GM23338 (cell line): ENCODE data around the gene POMP. TPM values are rescaled to one million over a fixed set of nuclear protein-coding genes. Genes with fewer than 3 reads are reported as not detected.

Experiments
- ATAC-seq: fragments of 200-7000 bp; cut with Tn5 transposase; 3 replicates; pipeline ENCODE4 v1.9.1; 2020
- DNase-seq: peaks from one replicate; pipeline ENCODE4 v3.0.0-alpha.2; 2015; ENCODE audit warnings: low spot score
- H2AFZ ChIP-seq: fragments of 200-600 bp; sonication (generic); 2 replicates; pipeline ENCODE4 v1.8.0; 2016; ENCODE audit warnings: antibody characterized with exemption, mild to moderate bottlenecking, moderate library complexity
- H3F3A ChIP-seq: fragments of 200-600 bp; sonication (generic); replicated peaks from 2 replicates; pipeline ENCODE4 v1.8.0; 2017; ENCODE audit warnings: antibody characterized with exemption, mixed run types, low read depth
- H3K27ac ChIP-seq: fragments of 200-600 bp; sonication (generic); 2 replicates; pipeline ENCODE4 v1.6.1; 2016; ENCODE audit warnings: low read depth
- H3K27me3 ChIP-seq: fragments of 200-600 bp; sonication (generic); 2 replicates; pipeline ENCODE4 v1.8.0; 2016; ENCODE audit warnings: mild to moderate bottlenecking, mixed run types, moderate library complexity; ENCODE audit not compliant: insufficient read depth
- H3K36me3 ChIP-seq: fragments of 200-600 bp; sonication (generic); 2 replicates; pipeline ENCODE4 v1.8.0; 2016; ENCODE audit warnings: mild to moderate bottlenecking; ENCODE audit not compliant: insufficient read depth
- H3K4me1 ChIP-seq: fragments of 200-600 bp; sonication (generic); 2 replicates; pipeline ENCODE4 v1.8.0; 2016; ENCODE audit warnings: mild to moderate bottlenecking, moderate library complexity; ENCODE audit not compliant: insufficient read depth
- H3K4me2 ChIP-seq: fragments of 200-600 bp; sonication (generic); 2 replicates; pipeline ENCODE4 v1.7.1; 2017; ENCODE audit warnings: mixed run types
- H3K4me3 ChIP-seq: fragments of 200-600 bp; sonication (generic); 2 replicates; pipeline ENCODE4 v1.6.1; 2016; ENCODE audit warnings: mixed run types
- H3K79me2 ChIP-seq: fragments of 200-600 bp; sonication (generic); replicated peaks from 2 replicates; pipeline ENCODE4 v1.8.0; 2017; ENCODE audit warnings: mild to moderate bottlenecking; ENCODE audit not compliant: insufficient read depth
- H3K9me2 ChIP-seq: fragments of 200-600 bp; sonication (generic); 2 replicates; pipeline ENCODE4 v1.8.0; 2017; ENCODE audit not compliant: insufficient read depth
- H4K20me1 ChIP-seq: fragments of 200-600 bp; sonication (generic); replicated peaks from 2 replicates; pipeline ENCODE4 v1.8.0; 2017; ENCODE audit warnings: mild to moderate bottlenecking; ENCODE audit not compliant: insufficient read depth
- H3K27ac Mint-ChIP-seq: 2 replicates; pipeline ENCODE4 v1.8.0; 2020; ENCODE audit warnings: inconsistent platforms, mild to moderate bottlenecking, moderate library complexity, mixed read lengths
- H3K27me3 Mint-ChIP-seq: 3 replicates; pipeline ENCODE4 v1.8.0; 2022; ENCODE audit warnings: low read depth, mild to moderate bottlenecking, moderate library complexity, mixed read lengths, inconsistent platforms; ENCODE audit not compliant: insufficient read depth, poor library complexity
- H3K36me3 Mint-ChIP-seq: 3 replicates; pipeline ENCODE4 v1.8.0; 2021; ENCODE audit warnings: low read depth, mild to moderate bottlenecking, inconsistent platforms, moderate library complexity, mixed read lengths
- H3K4me1 Mint-ChIP-seq: 3 replicates; pipeline ENCODE4 v1.8.0; 2020; ENCODE audit warnings: mild to moderate bottlenecking, inconsistent platforms, mixed read lengths
- H3K4me3 Mint-ChIP-seq: 3 replicates; pipeline ENCODE4 v1.8.0; 2021; ENCODE audit warnings: moderate library complexity, mild to moderate bottlenecking, inconsistent platforms, mixed read lengths
- H3K9me3 Mint-ChIP-seq: 3 replicates; pipeline ENCODE4 v1.8.0; 2020; ENCODE audit warnings: moderate library complexity, mild to moderate bottlenecking, inconsistent platforms, mixed read lengths
- CREB1 ChIP-seq: fragments of 250-450 bp; sonication (Bioruptor Pico); IDR thresholded peaks from 2 replicates; pipeline ENCODE4 v1.5.0; 2020; ENCODE audit warnings: low read depth, mild to moderate bottlenecking, moderate library complexity
- EZH2 ChIP-seq: fragments of 200-600 bp; sonication (generic); IDR thresholded peaks from one replicate; pipeline ENCODE4 v1.8.0; 2017; ENCODE audit warnings: antibody characterized with exemption, mild to moderate bottlenecking, low read depth; ENCODE audit not compliant: unreplicated experiment
- EZH2phosphoT487 ChIP-seq: fragments of 200-600 bp; sonication (generic); IDR thresholded peaks from one replicate; pipeline ENCODE4 v1.8.1; 2018; ENCODE audit warnings: antibody characterized with exemption; ENCODE audit not compliant: unreplicated experiment
- JUNB ChIP-seq: IDR thresholded peaks from one replicate; pipeline ENCODE4 v1.6.1; 2016; ENCODE audit warnings: antibody characterized with exemption; ENCODE audit not compliant: unreplicated experiment
- POLR2AphosphoS5 ChIP-seq: IDR thresholded peaks from 2 replicates; pipeline ENCODE4 v1.6.1; 2016; ENCODE audit warnings: antibody characterized with exemption, low read depth
- ZNF114 ChIP-seq: fragments of 250-450 bp; sonication (Bioruptor Pico); IDR thresholded peaks from 2 replicates; pipeline ENCODE4 v1.5.0; 2020; ENCODE audit warnings: mild to moderate bottlenecking, moderate library complexity
- polyA plus RNA-seq: library from polyadenylated mRNA; unstranded; fragments of >200 nt; fragmentation: Nextera tagmentation; extraction: Ambion mirVana; gene quantifications from 2 replicates; pipeline ENCODE4 v1.2.1, GENCODE V29; 2016
- total RNA-seq: library from RNA; depleted of rRNA; stranded (reverse); fragments of >200 nt; shearing (Covaris generic); gene quantifications from 2 replicates; pipeline ENCODE4 v1.2.3, GENCODE V29; 2014
- TF ChIP-seq, protein P1 (sequence below): IDR thresholded peaks from one replicate; pipeline ENCODE4 v1.6.1; 2018; ENCODE audit warnings: antibody characterized with exemption; ENCODE audit not compliant: unreplicated experiment
- TF ChIP-seq, protein P2 (sequence below), 2 experiments: fragments of 200-600 bp in 1 of 2; sonication (generic) in 1 of 2; conservative IDR thresholded peaks; 2 replicates each; pipeline versions ENCODE4 v1.5.1 to v1.6.1; 2016 to 2017; ENCODE audit warnings: antibody characterized with exemption in 2 of 2, low read depth in 2 of 2, mild to moderate bottlenecking in 2 of 2, moderate library complexity in 1 of 2
- TF ChIP-seq, protein P3 (sequence below): fragments of 250-450 bp; sonication (Bioruptor Pico); IDR thresholded peaks from 2 replicates; pipeline ENCODE4 v1.5.0; 2020; ENCODE audit warnings: mild to moderate bottlenecking, moderate library complexity

The POMP gene
- total and polyA plus RNA-seq, 2 experiments from 2014 or later, result 95.9 to 446 TPM

DNA sequence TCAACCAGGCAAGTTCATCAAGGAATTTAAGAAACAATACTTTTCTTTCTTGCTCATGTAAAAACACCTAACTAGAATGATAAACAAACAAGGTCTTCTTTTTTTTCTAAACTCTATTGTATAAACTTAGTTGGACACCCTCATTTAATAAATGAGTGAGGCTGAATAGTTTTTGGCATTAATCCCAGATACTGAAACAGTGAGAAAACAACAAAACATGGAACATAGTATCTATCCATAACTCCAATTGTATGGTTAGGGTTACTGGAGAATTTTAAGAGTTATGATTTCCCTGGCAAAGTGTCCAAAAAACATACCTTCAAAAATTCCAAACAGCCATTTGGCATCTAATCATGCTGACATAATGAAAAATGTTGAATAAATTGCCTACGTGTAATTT is 5.8 kb upstream of the POMP start:
- ATAC-seq, result no peak
- Histone ChIP-seq H3K27ac (no peak overlapping the region), H3K9me2 (no peaks in the 10 kb centered on the region), H4K20me1 (0 out of 2 replicates have a peak, but pooled peaks cover 3% of the 10 kb centered on the region), H3K36me3 (no peaks in the 10 kb centered on the region), H3K27me3 (no peaks in the 10 kb centered on the region), H3F3A (no peaks in the 10 kb centered on the region), H3K4me1 (peaks cover 10% of the 10 kb centered on the region), H3K79me2 (peaks cover 33% of the 10 kb centered on the region), H3K4me2 (no peak overlapping the region), H2AFZ (no peak overlapping the region), H3K4me3 (no peak overlapping the region)
- Mint-ChIP-seq H3K4me3 (no peak overlapping the region), H3K9me3 (no peaks in the 10 kb centered on the region), H3K4me1 (peaks cover 26% of the 10 kb centered on the region), H3K27ac (no peak overlapping the region), H3K36me3 (no peaks in the 10 kb centered on the region; the same call in 2 of the 3 replicates), H3K27me3 (peaks cover 4% of the 10 kb centered on the region)
- no peak for DNase-seq
- TF ChIP-seq JUNB (no peak), POLR2AphosphoS5 (no peak), EZH2phosphoT487 (no peak)

DNA sequence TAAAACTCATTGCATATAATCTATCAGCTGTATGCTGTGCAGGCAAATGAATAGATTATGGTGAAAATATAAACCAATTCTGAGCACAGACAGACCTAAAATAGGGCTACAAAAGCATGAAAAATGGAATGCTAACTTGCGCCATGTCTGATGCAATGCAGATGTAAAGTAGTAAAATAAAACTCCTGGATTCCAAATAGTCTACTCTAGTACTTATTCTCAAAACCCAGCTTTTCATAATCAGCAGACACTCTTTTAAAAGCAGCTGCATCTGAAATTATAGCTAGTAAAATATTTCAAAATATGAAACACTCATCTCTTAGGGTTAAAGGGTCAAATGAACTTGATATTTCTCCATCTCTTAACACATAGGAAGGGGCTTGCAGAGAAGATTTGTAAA is 4.7 kb upstream of the POMP start:
- Mint-ChIP-seq H3K36me3 (no peaks in the 10 kb centered on the region; the same call in 2 of the 3 replicates), H3K4me1 (peaks cover 27% of the 10 kb centered on the region), H3K27me3 (peaks cover 4% of the 10 kb centered on the region), H3K27ac (no peak overlapping the region), H3K4me3 (no peak overlapping the region), H3K9me3 (no peaks in the 10 kb centered on the region)
- Histone ChIP-seq H3F3A (no peaks in the 10 kb centered on the region), H2AFZ (no peak overlapping the region), H3K27ac (no peak overlapping the region), H3K36me3 (no peaks in the 10 kb centered on the region), H3K4me2 (no peak overlapping the region), H3K27me3 (no peaks in the 10 kb centered on the region), H3K9me2 (no peaks in the 10 kb centered on the region), H3K4me3 (no peak overlapping the region), H3K79me2 (peaks cover 44% of the 10 kb centered on the region), H3K4me1 (peaks cover 10% of the 10 kb centered on the region), H4K20me1 (0 out of 2 replicates have a peak, but pooled peaks cover 3% of the 10 kb centered on the region)
- DNase-seq (no peak), ATAC-seq (no peak)
- TF ChIP-seq POLR2AphosphoS5, result no peak
- no peak for TF ChIP-seq CREB1 (CRISPR knock-in tag)
- no peak for TF ChIP-seq EZH2phosphoT487
- TF ChIP-seq, protein P1, sequence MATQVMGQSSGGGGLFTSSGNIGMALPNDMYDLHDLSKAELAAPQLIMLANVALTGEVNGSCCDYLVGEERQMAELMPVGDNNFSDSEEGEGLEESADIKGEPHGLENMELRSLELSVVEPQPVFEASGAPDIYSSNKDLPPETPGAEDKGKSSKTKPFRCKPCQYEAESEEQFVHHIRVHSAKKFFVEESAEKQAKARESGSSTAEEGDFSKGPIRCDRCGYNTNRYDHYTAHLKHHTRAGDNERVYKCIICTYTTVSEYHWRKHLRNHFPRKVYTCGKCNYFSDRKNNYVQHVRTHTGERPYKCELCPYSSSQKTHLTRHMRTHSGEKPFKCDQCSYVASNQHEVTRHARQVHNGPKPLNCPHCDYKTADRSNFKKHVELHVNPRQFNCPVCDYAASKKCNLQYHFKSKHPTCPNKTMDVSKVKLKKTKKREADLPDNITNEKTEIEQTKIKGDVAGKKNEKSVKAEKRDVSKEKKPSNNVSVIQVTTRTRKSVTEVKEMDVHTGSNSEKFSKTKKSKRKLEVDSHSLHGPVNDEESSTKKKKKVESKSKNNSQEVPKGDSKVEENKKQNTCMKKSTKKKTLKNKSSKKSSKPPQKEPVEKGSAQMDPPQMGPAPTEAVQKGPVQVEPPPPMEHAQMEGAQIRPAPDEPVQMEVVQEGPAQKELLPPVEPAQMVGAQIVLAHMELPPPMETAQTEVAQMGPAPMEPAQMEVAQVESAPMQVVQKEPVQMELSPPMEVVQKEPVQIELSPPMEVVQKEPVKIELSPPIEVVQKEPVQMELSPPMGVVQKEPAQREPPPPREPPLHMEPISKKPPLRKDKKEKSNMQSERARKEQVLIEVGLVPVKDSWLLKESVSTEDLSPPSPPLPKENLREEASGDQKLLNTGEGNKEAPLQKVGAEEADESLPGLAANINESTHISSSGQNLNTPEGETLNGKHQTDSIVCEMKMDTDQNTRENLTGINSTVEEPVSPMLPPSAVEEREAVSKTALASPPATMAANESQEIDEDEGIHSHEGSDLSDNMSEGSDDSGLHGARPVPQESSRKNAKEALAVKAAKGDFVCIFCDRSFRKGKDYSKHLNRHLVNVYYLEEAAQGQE, result no peak
- TF ChIP-seq, protein P2, sequence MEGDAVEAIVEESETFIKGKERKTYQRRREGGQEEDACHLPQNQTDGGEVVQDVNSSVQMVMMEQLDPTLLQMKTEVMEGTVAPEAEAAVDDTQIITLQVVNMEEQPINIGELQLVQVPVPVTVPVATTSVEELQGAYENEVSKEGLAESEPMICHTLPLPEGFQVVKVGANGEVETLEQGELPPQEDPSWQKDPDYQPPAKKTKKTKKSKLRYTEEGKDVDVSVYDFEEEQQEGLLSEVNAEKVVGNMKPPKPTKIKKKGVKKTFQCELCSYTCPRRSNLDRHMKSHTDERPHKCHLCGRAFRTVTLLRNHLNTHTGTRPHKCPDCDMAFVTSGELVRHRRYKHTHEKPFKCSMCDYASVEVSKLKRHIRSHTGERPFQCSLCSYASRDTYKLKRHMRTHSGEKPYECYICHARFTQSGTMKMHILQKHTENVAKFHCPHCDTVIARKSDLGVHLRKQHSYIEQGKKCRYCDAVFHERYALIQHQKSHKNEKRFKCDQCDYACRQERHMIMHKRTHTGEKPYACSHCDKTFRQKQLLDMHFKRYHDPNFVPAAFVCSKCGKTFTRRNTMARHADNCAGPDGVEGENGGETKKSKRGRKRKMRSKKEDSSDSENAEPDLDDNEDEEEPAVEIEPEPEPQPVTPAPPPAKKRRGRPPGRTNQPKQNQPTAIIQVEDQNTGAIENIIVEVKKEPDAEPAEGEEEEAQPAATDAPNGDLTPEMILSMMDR (conservative IDR thresholded peaks at IDR 0.05; ENCODE audit: low read depth in 2 of 2), result no peak
- no peak for TF ChIP-seq JUNB
- no peak for TF ChIP-seq ZNF114 (CRISPR knock-in tag)
- TF ChIP-seq EZH2, result no peak
- TF ChIP-seq, protein P3, sequence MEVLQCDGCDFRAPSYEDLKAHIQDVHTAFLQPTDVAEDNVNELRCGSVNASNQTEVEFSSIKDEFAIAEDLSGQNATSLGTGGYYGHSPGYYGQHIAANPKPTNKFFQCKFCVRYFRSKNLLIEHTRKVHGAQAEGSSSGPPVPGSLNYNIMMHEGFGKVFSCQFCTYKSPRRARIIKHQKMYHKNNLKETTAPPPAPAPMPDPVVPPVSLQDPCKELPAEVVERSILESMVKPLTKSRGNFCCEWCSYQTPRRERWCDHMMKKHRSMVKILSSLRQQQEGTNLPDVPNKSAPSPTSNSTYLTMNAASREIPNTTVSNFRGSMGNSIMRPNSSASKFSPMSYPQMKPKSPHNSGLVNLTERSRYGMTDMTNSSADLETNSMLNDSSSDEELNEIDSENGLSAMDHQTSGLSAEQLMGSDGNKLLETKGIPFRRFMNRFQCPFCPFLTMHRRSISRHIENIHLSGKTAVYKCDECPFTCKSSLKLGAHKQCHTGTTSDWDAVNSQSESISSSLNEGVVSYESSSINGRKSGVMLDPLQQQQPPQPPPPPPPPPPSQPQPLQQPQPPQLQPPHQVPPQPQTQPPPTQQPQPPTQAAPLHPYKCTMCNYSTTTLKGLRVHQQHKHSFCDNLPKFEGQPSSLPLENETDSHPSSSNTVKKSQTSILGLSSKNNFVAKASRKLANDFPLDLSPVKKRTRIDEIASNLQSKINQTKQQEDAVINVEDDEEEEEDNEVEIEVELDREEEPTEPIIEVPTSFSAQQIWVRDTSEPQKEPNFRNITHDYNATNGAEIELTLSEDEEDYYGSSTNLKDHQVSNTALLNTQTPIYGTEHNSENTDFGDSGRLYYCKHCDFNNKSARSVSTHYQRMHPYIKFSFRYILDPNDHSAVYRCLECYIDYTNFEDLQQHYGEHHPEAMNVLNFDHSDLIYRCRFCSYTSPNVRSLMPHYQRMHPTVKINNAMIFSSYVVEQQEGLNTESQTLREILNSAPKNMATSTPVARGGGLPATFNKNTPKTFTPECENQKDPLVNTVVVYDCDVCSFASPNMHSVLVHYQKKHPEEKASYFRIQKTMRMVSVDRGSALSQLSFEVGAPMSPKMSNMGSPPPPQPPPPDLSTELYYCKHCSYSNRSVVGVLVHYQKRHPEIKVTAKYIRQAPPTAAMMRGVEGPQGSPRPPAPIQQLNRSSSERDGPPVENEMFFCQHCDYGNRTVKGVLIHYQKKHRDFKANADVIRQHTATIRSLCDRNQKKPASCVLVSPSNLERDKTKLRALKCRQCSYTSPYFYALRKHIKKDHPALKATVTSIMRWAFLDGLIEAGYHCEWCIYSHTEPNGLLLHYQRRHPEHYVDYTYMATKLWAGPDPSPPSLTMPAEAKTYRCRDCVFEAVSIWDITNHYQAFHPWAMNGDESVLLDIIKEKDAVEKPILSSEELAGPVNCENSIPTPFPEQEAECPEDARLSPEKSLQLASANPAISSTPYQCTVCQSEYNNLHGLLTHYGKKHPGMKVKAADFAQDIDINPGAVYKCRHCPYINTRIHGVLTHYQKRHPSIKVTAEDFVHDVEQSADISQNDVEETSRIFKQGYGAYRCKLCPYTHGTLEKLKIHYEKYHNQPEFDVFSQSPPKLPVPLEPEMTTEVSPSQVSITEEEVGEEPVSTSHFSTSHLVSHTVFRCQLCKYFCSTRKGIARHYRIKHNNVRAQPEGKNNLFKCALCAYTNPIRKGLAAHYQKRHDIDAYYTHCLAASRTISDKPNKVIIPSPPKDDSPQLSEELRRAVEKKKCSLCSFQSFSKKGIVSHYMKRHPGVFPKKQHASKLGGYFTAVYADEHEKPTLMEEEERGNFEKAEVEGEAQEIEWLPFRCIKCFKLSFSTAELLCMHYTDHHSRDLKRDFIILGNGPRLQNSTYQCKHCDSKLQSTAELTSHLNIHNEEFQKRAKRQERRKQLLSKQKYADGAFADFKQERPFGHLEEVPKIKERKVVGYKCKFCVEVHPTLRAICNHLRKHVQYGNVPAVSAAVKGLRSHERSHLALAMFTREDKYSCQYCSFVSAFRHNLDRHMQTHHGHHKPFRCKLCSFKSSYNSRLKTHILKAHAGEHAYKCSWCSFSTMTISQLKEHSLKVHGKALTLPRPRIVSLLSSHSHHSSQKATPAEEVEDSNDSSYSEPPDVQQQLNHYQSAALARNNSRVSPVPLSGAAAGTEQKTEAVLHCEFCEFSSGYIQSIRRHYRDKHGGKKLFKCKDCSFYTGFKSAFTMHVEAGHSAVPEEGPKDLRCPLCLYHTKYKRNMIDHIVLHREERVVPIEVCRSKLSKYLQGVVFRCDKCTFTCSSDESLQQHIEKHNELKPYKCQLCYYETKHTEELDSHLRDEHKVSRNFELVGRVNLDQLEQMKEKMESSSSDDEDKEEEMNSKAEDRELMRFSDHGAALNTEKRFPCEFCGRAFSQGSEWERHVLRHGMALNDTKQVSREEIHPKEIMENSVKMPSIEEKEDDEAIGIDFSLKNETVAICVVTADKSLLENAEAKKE (CRISPR knock-in tag), result no peak
